PC-9 (cell line): ENCODE data around the gene MAU2. TPM values are rescaled to one million over a fixed set of nuclear protein-coding genes. Genes with fewer than 3 reads are reported as not detected.

Experiments used
- BruUV-seq: library from RNA; stranded (reverse); fragments of 400-500 nt; replicated peaks from 2 replicates; lab custom pipeline; 2021; lab: Mats Ljungman, UMichigan
- CTCF ChIA-PET: fragments of 300-600 bp; sonication (Branson Sonifier 250); formaldehyde crosslinking; loops from one replicate; lab custom pipeline; 2022; ENCODE audit warnings: antibody characterized with exemption; lab: Charles Lee
- POLR2A ChIA-PET: fragments of 300-600 bp; sonication (Branson Sonifier 250); formaldehyde crosslinking; loops from one replicate; lab custom pipeline; 2022; ENCODE audit warnings: antibody characterized with exemption; ENCODE audit not compliant: unreplicated experiment; lab: Charles Lee
- DNase-seq, 2 experiments: peaks; one replicate each; pipeline versions ENCODE4 v3.0.0 to v3.0.0-alpha.2; 2015 to 2022; ENCODE audit warnings: mixed read lengths in 1 of 2
- H2AFZ ChIP-seq: fragments of 200-600 bp; sonication (generic); 2 replicates; pipeline ENCODE4 v1.8.1; 2017; ENCODE audit warnings: antibody characterized with exemption
- H3F3A ChIP-seq: fragments of 200-600 bp; sonication (generic); 2 replicates; pipeline ENCODE4 v1.8.1; 2017; ENCODE audit warnings: antibody characterized with exemption, mild to moderate bottlenecking, low read depth; ENCODE audit not compliant: insufficient read depth
- H3K27ac ChIP-seq: fragments of 200-600 bp; sonication (generic); 2 replicates; pipeline ENCODE4 v1.6.1; 2016; ENCODE audit warnings: mixed run types
- H3K27me3 ChIP-seq: fragments of 200-600 bp; sonication (generic); 2 replicates; pipeline ENCODE4 v1.6.1; 2016; ENCODE audit warnings: low read depth, mixed run types; ENCODE audit not compliant: insufficient read depth
- H3K36me3 ChIP-seq: fragments of 200-600 bp; sonication (generic); 2 replicates; pipeline ENCODE4 v1.6.1; 2016; ENCODE audit warnings: low read depth, mixed run types
- H3K4me1 ChIP-seq: fragments of 200-600 bp; sonication (generic); replicated peaks from 2 replicates; pipeline ENCODE4 v1.6.1; 2016; ENCODE audit warnings: mixed run types; ENCODE audit not compliant: insufficient read depth
- H3K4me2 ChIP-seq: fragments of 200-600 bp; sonication (generic); 2 replicates; pipeline ENCODE4 v1.6.1; 2017; ENCODE audit warnings: mixed run types
- H3K4me3 ChIP-seq: fragments of 200-600 bp; sonication (generic); 2 replicates; pipeline ENCODE4 v1.6.1; 2016; ENCODE audit warnings: mixed run types
- H3K79me2 ChIP-seq: fragments of 200-600 bp; sonication (generic); 2 replicates; pipeline ENCODE4 v1.6.1; 2017; ENCODE audit warnings: low read depth, mixed run types
- H3K9me2 ChIP-seq: fragments of 200-600 bp; sonication (generic); 2 replicates; pipeline ENCODE4 v1.8.1; 2017; ENCODE audit warnings: mild to moderate bottlenecking; ENCODE audit not compliant: insufficient read depth
- H3K9me3 ChIP-seq: fragments of 200-600 bp; sonication (generic); 2 replicates; pipeline ENCODE4 v1.8.1; 2016; ENCODE audit warnings: low read depth; ENCODE audit not compliant: insufficient read depth
- H4K20me1 ChIP-seq: fragments of 200-600 bp; sonication (generic); 2 replicates; pipeline ENCODE4 v1.8.1; 2017; ENCODE audit not compliant: insufficient read depth
- CTCF ChIP-seq: fragments of 200-600 bp; sonication (generic); conservative IDR thresholded peaks from 2 replicates; pipeline ENCODE4 v1.6.1; 2017; ENCODE audit warnings: mixed run types, antibody characterized with exemption, mild to moderate bottlenecking, moderate library complexity
- EZH2 ChIP-seq: fragments of 200-600 bp; sonication (generic); IDR thresholded peaks from 2 replicates; pipeline ENCODE4 v1.8.0; 2017; ENCODE audit warnings: antibody characterized with exemption, low read depth
- intact Hi-C: fragments of 100-400 bp; cut with micrococcal nuclease; formaldehyde crosslinking; loops from one replicate; pipeline ENCODE4 v1.10.0; 2022; ENCODE audit not compliant: unreplicated experiment
- total RNA-seq: library from RNA; stranded (reverse); gene quantifications from 2 replicates; pipeline ENCODE4 v1.2.3, GENCODE V29; 2021

MAU2 gene
- total RNA-seq, 1 experiment from 2014 or later = 46.1 TPM

- CTCF ChIA-PET = no interaction called here
- no peaks in the 10 kb centered on the region for H3K9me3 ChIP-seq
- H3K4me3 ChIP-seq = no peak overlapping the region
- no peak overlapping the region for H3K4me2 ChIP-seq
- H3K27me3 ChIP-seq = no peaks in the 10 kb centered on the region
- no TSS peak for BruUV-seq
- H3K27ac ChIP-seq = no peak overlapping the region
- no peak overlapping the region for H2AFZ ChIP-seq
- H3K9me2 ChIP-seq = no peaks in the 10 kb centered on the region
- no peaks in the 10 kb centered on the region for H3K79me2 ChIP-seq
- H4K20me1 ChIP-seq = peaks cover 12% of the 10 kb centered on the region
- no peaks in the 10 kb centered on the region for H3K4me1 ChIP-seq
- POLR2A ChIA-PET = no interaction called here
- intact Hi-C loops = no loop called here
- DNase-seq = no peak
- peaks cover 5% of the 10 kb centered on the region; the same call in 1 of the 2 replicates for H3F3A ChIP-seq
- peaks cover 22% of the 10 kb centered on the region; the same call in 1 of the 2 replicates for H3K36me3 ChIP-seq
- TF ChIP-seq EZH2 (no peak), CTCF (no peak)
These were observed 24.6 kb downstream of the MAU2 start for GRCh38 chr19:19345232-19345631.

GRCh38 chr19:19345970-19346369, 25.3 kb downstream of the MAU2 start:
- POLR2A ChIA-PET = no interaction called here

GRCh38 chr19:19347401-19348110, 26.9 kb downstream of the MAU2 start:
- Histone ChIP-seq H3K9me3 (no peaks in the 10 kb centered on the region), H3K9me2 (no peaks in the 10 kb centered on the region), H3K4me1 (no peaks in the 10 kb centered on the region), H3K4me3 (no peak overlapping the region), H2AFZ (no peak overlapping the region), H3K27me3 (no peaks in the 10 kb centered on the region), H3K27ac (no peak overlapping the region), H4K20me1 (peaks cover 9% of the 10 kb centered on the region), H3K79me2 (no peaks in the 10 kb centered on the region), H3F3A (no peaks in the 10 kb centered on the region; the same call in 1 of the 2 replicates), H3K4me2 (no peak overlapping the region), H3K36me3 (peaks cover 22% of the 10 kb centered on the region; the same call in 1 of the 2 replicates)
- POLR2A ChIA-PET = no interaction called here
- no peak for DNase-seq
- TF ChIP-seq CTCF = no peak
- TF ChIP-seq EZH2 = no peak
- no TSS peak for BruUV-seq
- intact Hi-C loops = no loop called here
- CTCF ChIA-PET = no interaction called here

More at GRCh38 chr19:19345970-19346369, 25.3 kb downstream of the MAU2 start:
- TF ChIP-seq EZH2 (no peak), CTCF (no peak)
- intact Hi-C loops = no loop called here
- Histone ChIP-seq H3K9me2 (no peaks in the 10 kb centered on the region), H3F3A (peaks cover 5% of the 10 kb centered on the region; the same call in 1 of the 2 replicates), H3K27ac (no peak overlapping the region), H2AFZ (no peak overlapping the region), H3K27me3 (no peaks in the 10 kb centered on the region), H3K9me3 (no peaks in the 10 kb centered on the region), H3K79me2 (no peaks in the 10 kb centered on the region), H4K20me1 (peaks cover 12% of the 10 kb centered on the region), H3K36me3 (peaks cover 22% of the 10 kb centered on the region; the same call in 1 of the 2 replicates), H3K4me3 (no peak overlapping the region), H3K4me1 (no peaks in the 10 kb centered on the region), H3K4me2 (no peak overlapping the region)
- DNase-seq = no peak
- CTCF ChIA-PET = no interaction called here
- no TSS peak for BruUV-seq
